ENCODE measurements around the gene SHC1.

The SHC1 gene

DNA sequence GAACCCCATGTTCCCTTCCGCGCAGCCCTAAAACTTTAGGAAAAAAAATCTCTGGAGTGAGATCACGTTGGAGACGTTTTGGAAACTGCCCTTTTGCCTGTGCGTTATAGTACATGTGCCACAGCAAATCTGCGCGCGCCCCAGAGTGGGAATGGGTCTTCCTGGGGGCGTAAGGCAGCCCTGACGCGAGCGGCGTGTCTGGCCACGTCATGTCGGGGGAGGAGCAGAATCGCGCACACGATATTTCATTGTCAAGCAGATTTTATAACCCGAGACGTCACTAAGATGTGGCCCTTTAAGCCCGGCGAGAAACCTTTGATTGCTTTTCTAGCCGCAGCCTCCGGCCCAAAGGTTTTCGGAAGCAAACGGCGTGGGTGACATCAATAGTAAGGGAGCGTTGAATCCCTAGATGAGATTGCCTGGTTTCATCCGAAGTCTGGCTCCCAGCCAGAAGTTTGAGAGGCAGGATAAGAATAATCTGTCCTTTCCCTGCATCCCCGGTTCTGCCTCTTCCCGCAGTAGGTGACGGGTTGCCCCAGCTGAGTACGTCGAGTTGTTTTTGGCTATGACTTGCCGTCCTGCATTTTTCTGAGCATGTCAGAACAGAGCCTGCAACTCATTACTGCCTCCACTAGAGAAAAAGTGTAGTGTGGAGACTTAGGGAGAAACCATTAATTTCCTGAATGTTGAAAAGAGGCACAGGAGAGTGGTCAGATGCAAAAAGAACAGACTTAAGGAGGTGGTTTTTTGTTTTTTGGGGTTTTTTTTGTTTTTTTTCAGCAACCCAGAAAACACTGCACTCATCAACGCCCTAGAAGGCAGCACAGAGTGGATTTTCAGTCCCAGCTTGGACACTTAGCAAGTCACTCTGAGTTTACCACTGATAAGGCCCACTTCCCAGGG, 33.2 kb downstream of the SHC1 start:
- no peaks in the 10 kb centered on the region for H3K27me3 ChIP-seq (ENCODE audit: insufficient read depth, low read depth, severe bottlenecking)
- H3K27ac ChIP-seq: peak overlapping the region; percentile 98

DNA sequence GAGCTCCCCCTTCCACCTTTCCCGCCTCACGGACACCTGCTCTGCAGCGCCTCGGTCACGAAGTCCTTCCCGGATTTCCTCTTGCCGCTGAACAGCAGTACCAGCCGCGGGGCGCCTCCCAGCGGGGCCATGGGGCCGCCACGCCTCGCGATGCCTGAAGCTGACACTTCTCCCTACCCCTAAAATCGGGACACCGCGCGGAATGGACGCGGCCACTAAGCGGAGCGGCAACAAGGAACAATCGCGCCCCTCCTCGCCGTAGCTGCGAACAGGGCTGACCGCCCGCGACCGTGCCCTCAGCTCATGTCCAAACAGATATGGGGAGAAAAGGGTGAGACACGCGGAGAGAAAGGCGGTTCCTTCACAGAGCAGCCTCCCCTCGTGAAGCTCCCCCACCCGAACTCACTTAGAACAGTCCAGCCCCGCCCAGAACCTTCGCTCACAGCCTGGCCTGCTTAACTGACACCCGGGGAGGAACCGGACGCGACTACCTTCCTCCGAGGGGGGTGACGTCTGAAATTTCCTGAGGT, 33.9 kb downstream of the SHC1 start, which contains the start of gene PMVK:
PMVK (minus strand) TSS at position 165 of the 530 bp plus-strand sequence; CDS start at position 131, 34 bp downstream.
- Histone ChIP-seq H3K27ac (peak within 1 kb of the TSS; percentile 98), H3K36me3 (peaks cover 4% of the 10 kb centered on the region; the same call in 1 of the 2 replicates), H3K27me3 (ENCODE audit: insufficient read depth, low read depth, severe bottlenecking) (no peaks in the 10 kb centered on the region), H3K4me3 (ENCODE audit: low read depth, low read length) (peak within 1 kb of the TSS; percentile 75), H3K9me3 (ENCODE audit: severe bottlenecking) (peaks cover 7% of the 10 kb centered on the region)
- peak; percentile 100 for DNase-seq
- TF ChIP-seq CTCF (IDR thresholded peaks at IDR 0.05; ENCODE audit: low read depth, low read length): peak; percentile 71

More for the DNA sequence above, 33.2 kb downstream of the SHC1 start:
- peak; percentile 56 for TF ChIP-seq CTCF (IDR thresholded peaks at IDR 0.05; ENCODE audit: low read depth, low read length)
- DNase-seq: peak; percentile 97
- Histone ChIP-seq H3K4me3 (ENCODE audit: low read depth, low read length) (peak overlapping the region; percentile 75), H3K36me3 (peaks cover 4% of the 10 kb centered on the region; the same call in 1 of the 2 replicates), H3K9me3 (ENCODE audit: severe bottlenecking) (peaks cover 7% of the 10 kb centered on the region)

DNA sequence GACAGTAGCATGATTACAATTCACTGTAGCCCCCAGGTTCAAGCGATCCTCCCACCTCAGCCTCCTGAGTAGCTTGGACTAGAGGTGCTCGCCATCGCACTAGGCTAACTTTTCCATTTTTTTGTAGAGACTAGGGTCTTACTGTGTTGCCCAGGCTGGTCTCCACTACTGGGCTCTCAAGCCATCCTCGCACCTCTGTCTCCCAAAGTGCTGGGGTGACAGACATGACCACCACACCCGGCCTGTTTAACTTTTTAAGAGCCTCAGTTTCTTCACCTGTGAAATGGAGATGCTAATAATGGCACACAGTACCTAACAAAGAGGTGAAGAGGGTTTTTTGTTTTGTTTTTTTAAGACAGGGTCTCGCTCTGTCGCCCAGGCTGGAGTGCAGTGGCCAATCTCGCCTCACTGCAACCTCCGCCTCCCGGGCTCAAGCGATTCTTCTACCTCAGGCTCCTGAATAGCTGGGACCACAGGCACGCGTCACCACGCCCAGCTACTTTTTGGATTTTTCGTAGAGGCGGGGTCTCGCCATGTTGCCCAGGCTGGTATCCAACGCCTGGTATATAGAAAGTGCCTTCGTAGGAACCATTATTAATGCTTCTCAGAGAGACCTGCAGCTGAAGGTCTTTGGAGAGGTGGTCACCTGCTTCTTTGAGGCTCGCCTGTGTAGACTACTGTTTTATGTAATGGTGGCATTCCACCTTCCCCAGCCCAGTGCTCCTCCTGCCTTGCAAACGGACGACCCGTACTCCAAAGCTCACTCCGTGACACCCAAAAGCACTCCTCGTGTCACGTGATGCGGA, 34.6 kb downstream of the SHC1 start:
- Histone ChIP-seq H3K27me3 (ENCODE audit: insufficient read depth, low read depth, severe bottlenecking) (no peaks in the 10 kb centered on the region), H3K27ac (peak overlapping the region; percentile 98), H3K9me3 (ENCODE audit: severe bottlenecking) (peaks cover 7% of the 10 kb centered on the region), H3K36me3 (peaks cover 4% of the 10 kb centered on the region; the same call in 1 of the 2 replicates), H3K4me3 (ENCODE audit: low read depth, low read length) (peak overlapping the region; percentile 75)
- DNase-seq: no peak
- no peak for TF ChIP-seq CTCF (IDR thresholded peaks at IDR 0.05; ENCODE audit: low read depth, low read length)

GRCh38 chr1:154934358-154934948, 36.1 kb downstream of the SHC1 start:
- no peak for DNase-seq
- peaks cover 4% of the 10 kb centered on the region; the same call in 1 of the 2 replicates for H3K36me3 ChIP-seq
- H3K27me3 ChIP-seq (ENCODE audit: insufficient read depth, low read depth, severe bottlenecking): no peaks in the 10 kb centered on the region
- no peak for TF ChIP-seq CTCF (IDR thresholded peaks at IDR 0.05; ENCODE audit: low read depth, low read length)
- peaks cover 7% of the 10 kb centered on the region for H3K9me3 ChIP-seq (ENCODE audit: severe bottlenecking)
- no peak overlapping the region for H3K27ac ChIP-seq
- no peak overlapping the region for H3K4me3 ChIP-seq (ENCODE audit: low read depth, low read length)

DNA sequence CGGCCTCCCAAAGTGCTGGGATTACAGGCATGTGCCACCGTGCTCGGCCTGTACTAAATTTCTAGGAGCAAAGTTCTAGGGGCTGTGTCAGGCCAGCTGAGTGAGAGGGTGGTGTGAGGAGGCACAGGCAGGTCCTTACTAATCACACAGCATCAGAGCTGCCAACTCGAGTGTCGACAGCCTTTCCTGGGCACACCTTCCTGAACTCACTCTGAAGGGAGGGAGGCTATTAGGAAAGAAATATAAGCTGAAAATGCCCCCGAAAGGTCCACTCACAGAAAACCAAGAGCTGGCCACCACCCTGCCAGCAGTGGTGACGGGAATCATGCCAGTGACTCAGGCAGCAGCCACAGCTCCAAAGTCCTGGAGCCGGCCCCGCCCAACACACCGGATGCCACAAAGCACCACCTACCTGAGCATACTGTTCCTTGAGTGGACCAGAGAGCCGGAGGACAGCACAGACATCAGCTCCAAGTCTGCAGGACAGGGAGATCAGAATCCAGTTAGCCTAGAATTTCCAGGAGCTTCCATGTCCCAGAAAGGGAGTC, 38.5 kb downstream of the SHC1 start:
- H3K27me3 ChIP-seq (ENCODE audit: insufficient read depth, low read depth, severe bottlenecking): no peaks in the 10 kb centered on the region
- peaks cover 7% of the 10 kb centered on the region for H3K9me3 ChIP-seq (ENCODE audit: severe bottlenecking)
- peaks cover 19% of the 10 kb centered on the region for H3K36me3 ChIP-seq
- DNase-seq: no peak
- H3K27ac ChIP-seq: no peak overlapping the region
- H3K4me3 ChIP-seq (ENCODE audit: low read depth, low read length): no peak overlapping the region
- no peak for TF ChIP-seq CTCF (IDR thresholded peaks at IDR 0.05; ENCODE audit: low read depth, low read length)
